Right atrium auricular region (tissue), 2 donors: ENCODE results near the gene MAD1L1. TPM values are rescaled to one million over a fixed set of nuclear protein-coding genes. Genes with fewer than 3 reads are reported as not detected.

ENCODE experiments used
- DNase-seq: peaks from one replicate; pipeline ENCODE4 v3.0.0-alpha.2; 2019; ENCODE audit warnings: low spot score
- H3K27ac ChIP-seq, 2 donors: fragments of 200-600 bp; sonication (generic); 1 replicate in 1 of 2; 2 replicates in 1 of 2; pipeline ENCODE4 v1.5.1; 2016 to 2019
- H3K27me3 ChIP-seq, 2 donors: fragments of 200-600 bp; sonication (generic); one replicate each; pipeline versions ENCODE4 v1.5.1 to v1.6.0; 2017 to 2019
- H3K36me3 ChIP-seq: fragments of 200-600 bp; sonication (generic); one replicate; pipeline ENCODE4 v1.5.1; 2016
- H3K4me1 ChIP-seq, 2 donors: fragments of 200-600 bp; sonication (generic); one replicate each; pipeline versions ENCODE4 v1.5.1 to v1.6.0; 2017 to 2019
- H3K4me3 ChIP-seq, 2 donors: fragments of 200-600 bp; sonication (generic); 1 replicate in 1 of 2; 2 replicates in 1 of 2; pipeline ENCODE4 v1.5.1; 2017 to 2019; ENCODE audit warnings: mild to moderate bottlenecking in 1 of 2, moderate library complexity in 1 of 2
- H3K9me3 ChIP-seq, 2 donors: fragments of 200-600 bp; sonication (generic); one replicate each; pipeline ENCODE4 v1.5.1; 2019
- total RNA-seq, 2 donors: library from RNA; depleted of rRNA; stranded (reverse); fragments of >200 nt; gene quantifications; one replicate each; pipeline ENCODE4 v1.1.0, GENCODE V29; 2016
- TF ChIP-seq, protein P1 (sequence below), 2 donors: fragments of 200-600 bp; sonication (generic); IDR thresholded peaks; one replicate each; pipeline ENCODE4 v1.5.1; 2019; ENCODE audit warnings: antibody characterized with exemption in 2 of 2

The MAD1L1 gene
- total RNA-seq, 2 donors from 2014 or later: 13.3 to 31.9 TPM

DNA sequence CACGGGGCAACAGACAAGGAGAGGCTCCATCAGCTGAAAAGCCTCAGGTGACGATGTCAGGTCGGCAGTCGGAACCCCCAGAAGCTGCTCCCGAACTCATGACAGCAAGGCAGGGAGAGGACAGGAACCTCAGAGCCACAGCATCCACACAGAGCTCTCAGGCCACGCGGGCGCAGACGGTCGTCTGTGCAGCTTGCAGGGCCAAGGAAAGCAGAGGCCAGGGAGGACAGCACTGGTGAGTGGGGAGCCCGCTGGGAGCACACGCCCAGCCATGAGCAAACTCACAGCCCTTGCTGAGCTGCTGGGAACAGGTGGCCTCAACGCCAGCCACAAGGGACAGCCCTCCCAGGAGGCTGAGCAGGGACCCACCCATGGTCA lies 138.9 kb downstream of the MAD1L1 start:
- DNase-seq: no peak
- peaks cover 0 to 6% of the 10 kb centered on the region in 2 donors for H3K4me1 ChIP-seq
- TF ChIP-seq, protein P1, sequence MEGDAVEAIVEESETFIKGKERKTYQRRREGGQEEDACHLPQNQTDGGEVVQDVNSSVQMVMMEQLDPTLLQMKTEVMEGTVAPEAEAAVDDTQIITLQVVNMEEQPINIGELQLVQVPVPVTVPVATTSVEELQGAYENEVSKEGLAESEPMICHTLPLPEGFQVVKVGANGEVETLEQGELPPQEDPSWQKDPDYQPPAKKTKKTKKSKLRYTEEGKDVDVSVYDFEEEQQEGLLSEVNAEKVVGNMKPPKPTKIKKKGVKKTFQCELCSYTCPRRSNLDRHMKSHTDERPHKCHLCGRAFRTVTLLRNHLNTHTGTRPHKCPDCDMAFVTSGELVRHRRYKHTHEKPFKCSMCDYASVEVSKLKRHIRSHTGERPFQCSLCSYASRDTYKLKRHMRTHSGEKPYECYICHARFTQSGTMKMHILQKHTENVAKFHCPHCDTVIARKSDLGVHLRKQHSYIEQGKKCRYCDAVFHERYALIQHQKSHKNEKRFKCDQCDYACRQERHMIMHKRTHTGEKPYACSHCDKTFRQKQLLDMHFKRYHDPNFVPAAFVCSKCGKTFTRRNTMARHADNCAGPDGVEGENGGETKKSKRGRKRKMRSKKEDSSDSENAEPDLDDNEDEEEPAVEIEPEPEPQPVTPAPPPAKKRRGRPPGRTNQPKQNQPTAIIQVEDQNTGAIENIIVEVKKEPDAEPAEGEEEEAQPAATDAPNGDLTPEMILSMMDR (IDR thresholded peaks at IDR 0.05): no peak
- no peaks in the 10 kb centered on the region for H3K9me3 ChIP-seq
- H3K27me3 ChIP-seq: no peaks in the 10 kb centered on the region
- H3K27ac ChIP-seq: no peak overlapping the region
- H3K36me3 ChIP-seq: no peaks in the 10 kb centered on the region
- no peak overlapping the region for H3K4me3 ChIP-seq

DNA sequence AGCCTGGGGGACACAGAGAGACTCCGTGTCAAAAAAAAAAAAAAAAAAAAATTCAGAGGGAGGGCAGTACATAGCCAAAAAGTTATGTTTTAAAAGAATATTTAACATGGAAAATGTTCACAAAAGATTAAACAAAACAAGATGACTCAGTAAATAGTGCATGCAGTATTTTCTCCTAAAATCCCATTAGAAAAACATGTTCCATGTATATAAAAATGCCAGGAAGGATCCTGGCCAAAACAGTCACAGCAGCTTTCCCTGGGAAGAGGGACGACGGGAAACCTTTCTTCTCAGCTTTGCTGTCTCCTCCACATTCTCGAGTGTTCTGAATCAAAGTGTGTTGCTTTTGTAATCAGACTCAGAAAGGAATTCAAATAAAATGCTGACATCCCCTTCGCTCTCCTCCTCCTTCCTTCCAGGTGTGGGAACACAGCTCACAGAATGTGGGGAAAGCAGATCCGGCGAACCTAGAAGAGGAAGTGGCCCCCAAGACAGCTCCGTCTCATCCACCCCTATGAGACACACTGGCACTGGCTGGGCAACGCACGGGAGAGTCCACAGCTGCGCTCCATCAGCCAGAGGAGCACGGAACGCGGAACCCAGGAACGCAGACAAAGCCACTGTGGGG lies 139.4 kb downstream of the MAD1L1 start:
- TF ChIP-seq, protein P1 (IDR thresholded peaks at IDR 0.05): no peak
- Histone ChIP-seq H3K9me3 (no peaks in the 10 kb centered on the region), H3K4me1 (peaks cover 0 to 6% of the 10 kb centered on the region in 2 donors), H3K4me3 (no peak overlapping the region), H3K27ac (no peak overlapping the region), H3K27me3 (no peaks in the 10 kb centered on the region), H3K36me3 (no peaks in the 10 kb centered on the region)
- no peak for DNase-seq

DNA sequence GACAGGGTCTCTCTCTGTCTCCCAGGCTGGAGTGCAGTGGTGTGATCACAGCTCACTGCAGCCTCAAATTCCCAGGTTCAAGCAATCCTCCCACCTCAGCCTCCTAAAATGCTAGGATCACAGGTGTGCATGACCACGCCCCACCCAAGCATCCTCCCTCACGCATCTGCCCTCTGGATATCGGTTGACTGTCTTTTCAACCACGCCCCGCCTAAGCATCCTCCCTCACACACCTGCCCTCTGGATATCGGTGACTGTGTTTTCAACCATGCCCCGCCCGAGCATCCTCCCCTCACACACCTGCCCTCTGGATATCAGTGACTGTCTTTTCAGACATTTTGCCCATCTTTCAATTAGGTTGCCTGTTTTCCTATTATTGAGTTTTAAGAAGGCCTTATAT lies 140.5 kb downstream of the MAD1L1 start:
- Histone ChIP-seq H3K9me3 (no peaks in the 10 kb centered on the region), H3K4me3 (no peak overlapping the region), H3K27me3 (no peaks in the 10 kb centered on the region), H3K4me1 (peaks cover 0 to 6% of the 10 kb centered on the region in 2 donors), H3K36me3 (no peaks in the 10 kb centered on the region), H3K27ac (no peak overlapping the region)
- DNase-seq: no peak
- TF ChIP-seq, protein P1 (IDR thresholded peaks at IDR 0.05): no peak

DNA sequence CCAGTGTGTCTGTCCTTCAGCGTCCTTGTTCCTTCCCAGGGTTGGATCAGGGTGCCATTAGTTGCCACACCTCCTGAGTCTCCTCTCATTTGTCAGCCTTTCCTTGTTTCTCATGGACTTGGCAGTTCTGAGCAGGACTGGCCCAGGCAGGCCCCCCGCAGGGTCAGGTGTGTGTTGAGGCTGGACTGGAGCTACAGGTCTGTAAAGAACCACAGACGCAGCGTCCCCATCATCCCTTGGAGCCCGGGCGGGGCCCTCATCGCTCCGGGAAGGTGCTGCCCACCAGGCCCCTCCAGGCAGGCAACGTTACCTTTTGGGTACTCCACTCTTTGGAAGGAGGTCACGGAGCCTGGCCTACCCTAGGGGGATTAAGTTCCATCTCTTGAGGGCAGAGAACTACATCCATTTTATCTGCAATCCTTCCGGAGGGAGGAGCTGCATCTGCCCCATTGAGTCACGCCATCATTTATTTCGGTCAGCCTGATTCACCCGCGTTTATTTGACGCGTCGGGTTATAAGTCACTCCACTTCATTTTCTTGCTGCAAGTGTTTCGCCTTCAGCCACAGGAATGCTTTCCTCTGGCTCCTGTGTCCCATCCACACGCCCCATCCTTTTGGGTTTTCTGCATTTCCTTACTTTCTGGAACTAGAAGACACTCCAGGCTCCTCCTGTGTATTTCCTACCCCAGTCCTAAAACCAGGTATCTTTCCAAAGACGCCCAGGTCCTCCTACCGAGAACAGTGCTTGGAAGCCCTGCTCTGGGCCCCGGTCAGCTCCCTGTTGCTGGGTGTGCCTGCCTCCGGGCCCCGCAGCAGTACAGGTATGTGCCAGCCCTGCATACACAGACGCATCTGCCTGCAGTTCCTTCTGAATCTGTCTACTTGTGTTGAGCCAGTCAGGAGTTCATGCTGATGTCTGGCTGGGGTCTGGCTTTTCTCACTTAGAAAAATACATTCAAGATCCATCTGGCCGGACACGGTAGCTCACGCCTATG lies 141.9 kb downstream of the MAD1L1 start:
- DNase-seq: no peak
- peaks cover 0 to 6% of the 10 kb centered on the region in 2 donors for H3K4me1 ChIP-seq
- H3K27ac ChIP-seq: no peak overlapping the region
- TF ChIP-seq, protein P1 (IDR thresholded peaks at IDR 0.05): no peak
- H3K4me3 ChIP-seq: no peak overlapping the region
- no peaks in the 10 kb centered on the region for H3K27me3 ChIP-seq
- no peaks in the 10 kb centered on the region for H3K36me3 ChIP-seq
- no peaks in the 10 kb centered on the region for H3K9me3 ChIP-seq

DNA sequence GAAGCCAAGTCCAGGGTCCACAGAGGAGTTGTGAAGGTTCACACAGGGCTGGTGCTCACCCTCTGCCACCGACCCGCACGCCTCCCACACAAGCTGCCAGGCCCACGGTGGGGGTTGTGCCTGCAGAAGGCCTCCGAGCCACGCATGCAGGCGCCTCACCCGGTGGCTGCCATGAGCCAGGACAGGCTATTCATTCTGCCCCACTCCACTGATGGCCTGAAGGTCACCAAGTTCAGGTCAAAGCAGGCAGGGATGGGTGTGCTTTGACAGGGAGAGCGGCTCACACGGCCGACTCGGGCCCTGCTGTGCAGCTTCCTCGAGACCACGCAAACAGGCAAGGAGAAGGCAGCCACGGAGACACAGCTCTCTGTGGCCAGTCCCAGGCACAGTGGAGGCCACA lies 143.9 kb downstream of the MAD1L1 start:
- H3K27ac ChIP-seq: no peak overlapping the region

More for the DNA sequence above, 143.9 kb downstream of the MAD1L1 start:
- Histone ChIP-seq H3K36me3 (no peaks in the 10 kb centered on the region), H3K4me3 (no peak overlapping the region), H3K4me1 (no peaks in the 10 kb centered on the region), H3K9me3 (no peaks in the 10 kb centered on the region), H3K27me3 (no peaks in the 10 kb centered on the region)
- DNase-seq: no peak
- TF ChIP-seq, protein P1 (IDR thresholded peaks at IDR 0.05): no peak
